NCI-H82 (cell line): Measurements from ENCODE around the gene OR14K1.
"Not testable (repeated sequence)": the region's sequence is repeated elsewhere in the genome, so short reads cannot be mapped to it uniquely, and the experiment has no call there.

Experiments used
- DNase-seq: peaks from one replicate; lab custom pipeline; 2025; lab: John Stamatoyannopoulos, UW

OR14K1 gene

GRCh38 chr1:247738315-247738714 is at the start of gene OR14K1:
OR14K1 (plus strand) TSS chr1:247738615; CDS start chr1:247738615, 0 bp downstream.
- DNase-seq = no peak

GRCh38 chr1:247701338-247701737 is 37.1 kb upstream of the OR14K1 start:
- no peak for DNase-seq

- DNase-seq = not testable (repeated sequence)
Measured at GRCh38 chr1:247710681-247711080, 27.7 kb upstream of the OR14K1 start.

- no peak for DNase-seq
Measured at GRCh38 chr1:247713753-247714152, 24.7 kb upstream of the OR14K1 start.

- DNase-seq = no peak
Measured at GRCh38 chr1:247716546-247716945, 21.9 kb upstream of the OR14K1 start, which contains the start of gene OR6F1. OR6F1 (minus strand) TSS chr1:247716646; CDS start chr1:247712755, 3,891 bp downstream.

GRCh38 chr1:247721222-247721621 is 17.2 kb upstream of the OR14K1 start:
- DNase-seq = no peak

- DNase-seq = no peak
Measured at GRCh38 chr1:247740721-247741120, 2.3 kb downstream of the OR14K1 start.

- DNase-seq = no peak
Measured at GRCh38 chr1:247741756-247742155, 3.3 kb downstream of the OR14K1 start.

- not testable (repeated sequence) for DNase-seq
Measured at GRCh38 chr1:247742215-247742760, 3.9 kb downstream of the OR14K1 start.

- DNase-seq = no peak
Measured at GRCh38 chr1:247746391-247746935, 8.0 kb downstream of the OR14K1 start.

- no peak for DNase-seq
Measured at GRCh38 chr1:247747616-247748015, 9.2 kb downstream of the OR14K1 start.

GRCh38 chr1:247748041-247748440 is 9.6 kb downstream of the OR14K1 start, which contains the start of gene OR14A2:
OR14A2 (minus strand) TSS chr1:247748141.
- no peak for DNase-seq

- DNase-seq = no peak
Measured at GRCh38 chr1:247749870-247750269, 11.5 kb downstream of the OR14K1 start.

- not testable (repeated sequence) for DNase-seq
Measured at GRCh38 chr1:247754311-247754710, 15.9 kb downstream of the OR14K1 start.

GRCh38 chr1:247760456-247760855 is 22.0 kb downstream of the OR14K1 start, which contains the start of gene OR1C1:
OR1C1 (minus strand) TSS chr1:247760556; CDS start chr1:247758406, 2,150 bp downstream.
- DNase-seq = no peak

GRCh38 chr1:247769603-247770002 is 31.2 kb downstream of the OR14K1 start:
- no peak for DNase-seq
